ENCODE measurements around the gene P2RY6.

- TF ChIP-seq L3MBTL2 (conservative IDR thresholded peaks at IDR 0.05) (no peak), SP1 (IDR thresholded peaks at IDR 0.05) (no peak), FOXA1 (IDR thresholded peaks at IDR 0.05) (no peak)
Measured at GRCh38 chr11:73249853-73250783, 22.0 kb upstream of the P2RY6 start.

All from HEK293T (cell line).